ENCODE results near the gene FRMD3.

The FRMD3 gene

GRCh38 chr9:83280268-83280667 lies 257.9 kb downstream of the FRMD3 start:
- Histone ChIP-seq H3K4me1 (peaks cover 8% of the 10 kb centered on the region), H2AFZ (no peak overlapping the region), H3K4me2 (ENCODE audit: low read length) (no peak overlapping the region), H3K27me3 (ENCODE audit: control insufficient read depth, insufficient read depth, low read length) (no peaks in the 10 kb centered on the region), H3K36me3 (ENCODE audit: control insufficient read depth, insufficient read depth, low read length) (no peaks in the 10 kb centered on the region), H3K79me2 (no peaks in the 10 kb centered on the region), H3K9ac (no peak overlapping the region), H3K27ac (no peak overlapping the region), H3K4me3 (ENCODE audit: low read depth, low read length) (no peak overlapping the region), H3K9me3 (ENCODE audit: control insufficient read depth, low read length) (no peaks in the 10 kb centered on the region)
- TF ChIP-seq CTCF (IDR thresholded peaks at IDR 0.05), result no peak

DNA sequence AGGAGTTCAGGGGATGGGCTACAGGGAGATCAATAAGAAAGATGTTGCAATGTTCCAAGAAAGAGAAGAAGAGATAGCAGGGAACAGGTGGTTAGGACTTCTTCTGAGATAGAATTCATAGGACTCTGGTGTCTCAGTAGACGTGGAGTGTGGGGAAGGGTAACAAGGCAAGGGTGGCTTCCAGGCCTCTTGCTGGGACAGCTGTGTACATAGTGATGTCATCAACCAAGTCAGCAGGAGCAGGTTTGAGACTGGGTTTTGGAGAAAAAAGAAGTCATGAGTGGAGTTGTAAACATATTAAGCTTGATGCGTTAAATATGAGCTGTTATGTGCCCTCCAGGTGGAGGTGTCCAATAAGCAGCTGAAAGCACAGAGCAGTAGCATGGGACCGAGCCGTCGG lies 263.4 kb downstream of the FRMD3 start:
- Histone ChIP-seq H3K36me3 (ENCODE audit: control insufficient read depth, insufficient read depth, low read length) (no peaks in the 10 kb centered on the region), H3K9ac (no peak overlapping the region)
- no peak for TF ChIP-seq CTCF (IDR thresholded peaks at IDR 0.05)

DNA sequence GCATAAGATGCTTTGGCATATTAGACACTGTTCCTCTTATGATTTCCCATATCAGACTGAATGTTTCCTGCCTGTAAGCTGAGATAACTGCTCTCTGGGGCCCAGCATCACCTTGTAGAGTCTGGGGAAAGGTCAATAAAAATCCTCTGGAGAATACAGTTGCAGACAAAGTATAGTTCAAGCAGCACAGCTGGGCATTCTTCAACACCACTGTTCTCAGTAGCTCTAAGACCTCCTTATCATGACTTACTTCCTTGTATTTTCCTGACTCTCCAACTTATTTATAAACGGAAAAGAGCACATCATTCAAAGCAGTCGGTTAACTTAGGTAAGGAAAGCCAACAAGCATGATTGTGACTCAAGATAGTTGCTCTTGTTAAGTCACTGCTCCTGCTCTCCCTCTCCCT lies 266.5 kb downstream of the FRMD3 start:
- TF ChIP-seq CTCF (IDR thresholded peaks at IDR 0.05), result no peak
- H3K9me3 ChIP-seq (ENCODE audit: control insufficient read depth, low read length), result no peaks in the 10 kb centered on the region
- H3K4me2 ChIP-seq (ENCODE audit: low read length), result no peak overlapping the region
- H3K36me3 ChIP-seq (ENCODE audit: control insufficient read depth, insufficient read depth, low read length), result no peaks in the 10 kb centered on the region
- H3K27ac ChIP-seq, result no peak overlapping the region
- H3K4me3 ChIP-seq (ENCODE audit: low read depth, low read length), result no peak overlapping the region
- H3K9ac ChIP-seq, result no peak overlapping the region
- no peaks in the 10 kb centered on the region for H3K27me3 ChIP-seq (ENCODE audit: control insufficient read depth, insufficient read depth, low read length)
- H3K4me1 ChIP-seq, result peaks cover 9% of the 10 kb centered on the region
- no peaks in the 10 kb centered on the region for H3K79me2 ChIP-seq
- no peak overlapping the region for H2AFZ ChIP-seq

More for the DNA sequence above, 263.4 kb downstream of the FRMD3 start:
- H3K79me2 ChIP-seq, result no peaks in the 10 kb centered on the region
- no peak overlapping the region for H3K4me2 ChIP-seq (ENCODE audit: low read length)
- H3K4me3 ChIP-seq (ENCODE audit: low read depth, low read length), result no peak overlapping the region
- H2AFZ ChIP-seq, result no peak overlapping the region
- H3K27me3 ChIP-seq (ENCODE audit: control insufficient read depth, insufficient read depth, low read length), result no peaks in the 10 kb centered on the region
- H3K4me1 ChIP-seq, result peaks cover 2% of the 10 kb centered on the region
- H3K27ac ChIP-seq, result no peak overlapping the region
- no peaks in the 10 kb centered on the region for H3K9me3 ChIP-seq (ENCODE audit: control insufficient read depth, low read length)

DNA sequence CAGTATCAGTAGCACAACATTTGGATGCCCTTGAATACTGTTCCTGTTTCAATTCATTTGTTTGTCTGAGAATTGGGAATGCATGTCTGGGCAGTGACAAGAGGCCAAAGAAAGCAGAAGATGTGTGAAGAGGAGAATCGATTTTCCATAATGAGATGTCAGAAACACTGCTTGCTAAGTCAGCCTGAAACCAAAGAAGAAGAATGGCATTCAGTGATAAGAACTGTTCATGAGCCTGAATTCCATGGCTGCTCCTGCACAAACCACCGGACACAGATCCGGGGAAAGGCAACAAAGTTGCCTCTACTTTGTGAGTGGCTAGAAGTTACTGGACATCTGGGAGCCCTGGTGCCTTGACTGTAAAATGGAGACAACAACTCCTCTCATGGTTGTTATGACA lies 268.1 kb downstream of the FRMD3 start:
- Histone ChIP-seq H2AFZ (no peak overlapping the region), H3K4me2 (ENCODE audit: low read length) (no peak overlapping the region), H3K27ac (no peak overlapping the region), H3K9me3 (ENCODE audit: control insufficient read depth, low read length) (no peaks in the 10 kb centered on the region), H3K79me2 (no peaks in the 10 kb centered on the region), H3K9ac (no peak overlapping the region), H3K4me3 (ENCODE audit: low read depth, low read length) (no peak overlapping the region), H3K4me1 (peaks cover 10% of the 10 kb centered on the region), H3K27me3 (ENCODE audit: control insufficient read depth, insufficient read depth, low read length) (no peaks in the 10 kb centered on the region), H3K36me3 (ENCODE audit: control insufficient read depth, insufficient read depth, low read length) (no peaks in the 10 kb centered on the region)
- TF ChIP-seq CTCF (IDR thresholded peaks at IDR 0.05), result no peak

- no peaks in the 10 kb centered on the region for H3K9me3 ChIP-seq (ENCODE audit: control insufficient read depth, low read length)
- H3K27ac ChIP-seq, result no peak overlapping the region
- H3K36me3 ChIP-seq (ENCODE audit: control insufficient read depth, insufficient read depth, low read length), result no peaks in the 10 kb centered on the region
- no peaks in the 10 kb centered on the region for H3K79me2 ChIP-seq
- no peak overlapping the region for H2AFZ ChIP-seq
- no peak for TF ChIP-seq CTCF (IDR thresholded peaks at IDR 0.05)
- peaks cover 11% of the 10 kb centered on the region for H3K4me1 ChIP-seq
- no peak overlapping the region for H3K4me3 ChIP-seq (ENCODE audit: low read depth, low read length)
- H3K27me3 ChIP-seq (ENCODE audit: control insufficient read depth, insufficient read depth, low read length), result no peaks in the 10 kb centered on the region
- H3K4me2 ChIP-seq (ENCODE audit: low read length), result no peak overlapping the region
- no peak overlapping the region for H3K9ac ChIP-seq
These were observed 270.5 kb downstream of the FRMD3 start for GRCh38 chr9:83267741-83268140.
